RWPE1 (cell line): ENCODE measurements around the gene HSPA1L.
A peak's percentile ranks its signal among the peaks of the same experiment; 100 is the strongest.
"Not testable (repeated sequence)": the region's sequence is repeated elsewhere in the genome, so short reads cannot be mapped to it uniquely, and the experiment has no call there.

Source experiments
- CTCF ChIA-PET: fragments of 350-600 bp; sonication (Branson Sonifier 250); formaldehyde crosslinking; extraction: SDS; loops from one replicate; lab custom pipeline; 2021; lab: Yijun Ruan, JAX
- POLR2A ChIA-PET: fragments of 400-600 bp; formaldehyde crosslinking; extraction: SDS; loops from one replicate; lab custom pipeline; 2020; ENCODE audit warnings: antibody characterized with exemption; ENCODE audit not compliant: low non-redundant PET; lab: Yijun Ruan, JAX
- DNase-seq: peaks from one replicate; pipeline ENCODE4 v3.0.0; 2012; ENCODE audit warnings: low spot score
- H3K27ac ChIP-seq: fragments of 450-650 bp; 2 replicates; pipeline ENCODE4 v1.5.1; 2017
- TF ChIP-seq, protein P1 (sequence below): fragments of 450-650 bp; conservative IDR thresholded peaks from 2 replicates; pipeline ENCODE4 v1.5.1; 2017; ENCODE audit warnings: low read depth, mild to moderate bottlenecking

HSPA1L gene

DNA sequence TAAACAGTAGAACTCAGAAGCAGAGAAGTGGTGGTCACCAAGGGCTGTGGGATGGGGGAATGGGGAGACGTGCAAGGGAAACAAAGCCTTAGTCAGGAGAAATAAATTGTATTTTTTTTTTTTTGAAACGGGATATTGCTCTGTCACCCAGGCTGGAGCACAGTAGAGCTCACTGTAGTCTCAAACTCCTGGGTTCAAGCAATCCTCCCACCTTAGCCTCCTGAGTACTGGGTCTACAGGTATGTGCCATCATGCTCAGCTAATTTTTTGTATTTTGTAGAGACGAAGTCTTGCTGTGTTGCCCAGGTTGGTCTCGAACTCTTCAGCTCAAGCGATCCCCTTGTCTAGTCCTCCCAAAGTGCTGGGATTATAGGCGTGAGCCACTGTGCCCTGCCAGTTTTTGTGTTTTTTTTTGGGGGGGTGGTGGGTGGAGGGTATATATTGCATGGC lies 15.8 kb upstream of the HSPA1L start:
- TF ChIP-seq, protein P1, sequence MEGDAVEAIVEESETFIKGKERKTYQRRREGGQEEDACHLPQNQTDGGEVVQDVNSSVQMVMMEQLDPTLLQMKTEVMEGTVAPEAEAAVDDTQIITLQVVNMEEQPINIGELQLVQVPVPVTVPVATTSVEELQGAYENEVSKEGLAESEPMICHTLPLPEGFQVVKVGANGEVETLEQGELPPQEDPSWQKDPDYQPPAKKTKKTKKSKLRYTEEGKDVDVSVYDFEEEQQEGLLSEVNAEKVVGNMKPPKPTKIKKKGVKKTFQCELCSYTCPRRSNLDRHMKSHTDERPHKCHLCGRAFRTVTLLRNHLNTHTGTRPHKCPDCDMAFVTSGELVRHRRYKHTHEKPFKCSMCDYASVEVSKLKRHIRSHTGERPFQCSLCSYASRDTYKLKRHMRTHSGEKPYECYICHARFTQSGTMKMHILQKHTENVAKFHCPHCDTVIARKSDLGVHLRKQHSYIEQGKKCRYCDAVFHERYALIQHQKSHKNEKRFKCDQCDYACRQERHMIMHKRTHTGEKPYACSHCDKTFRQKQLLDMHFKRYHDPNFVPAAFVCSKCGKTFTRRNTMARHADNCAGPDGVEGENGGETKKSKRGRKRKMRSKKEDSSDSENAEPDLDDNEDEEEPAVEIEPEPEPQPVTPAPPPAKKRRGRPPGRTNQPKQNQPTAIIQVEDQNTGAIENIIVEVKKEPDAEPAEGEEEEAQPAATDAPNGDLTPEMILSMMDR = no peak
- ChIA-PET POLR2A (interaction anchor here (0.6 to 1.2 kb wide), 5 partner anchors 12 to 129 kb away, joined by 3 to 4 read pairs (median 4); no protein-coding TSS in a partner anchor), CTCF (interaction anchor here (0.6 to 2.0 kb wide), 6 partner anchors 13 to 148 kb away, joined by 3 to 11 read pairs (median 4); no protein-coding TSS in a partner anchor)
- peak overlapping the region; percentile 97 for H3K27ac ChIP-seq
- DNase-seq = no peak

DNA sequence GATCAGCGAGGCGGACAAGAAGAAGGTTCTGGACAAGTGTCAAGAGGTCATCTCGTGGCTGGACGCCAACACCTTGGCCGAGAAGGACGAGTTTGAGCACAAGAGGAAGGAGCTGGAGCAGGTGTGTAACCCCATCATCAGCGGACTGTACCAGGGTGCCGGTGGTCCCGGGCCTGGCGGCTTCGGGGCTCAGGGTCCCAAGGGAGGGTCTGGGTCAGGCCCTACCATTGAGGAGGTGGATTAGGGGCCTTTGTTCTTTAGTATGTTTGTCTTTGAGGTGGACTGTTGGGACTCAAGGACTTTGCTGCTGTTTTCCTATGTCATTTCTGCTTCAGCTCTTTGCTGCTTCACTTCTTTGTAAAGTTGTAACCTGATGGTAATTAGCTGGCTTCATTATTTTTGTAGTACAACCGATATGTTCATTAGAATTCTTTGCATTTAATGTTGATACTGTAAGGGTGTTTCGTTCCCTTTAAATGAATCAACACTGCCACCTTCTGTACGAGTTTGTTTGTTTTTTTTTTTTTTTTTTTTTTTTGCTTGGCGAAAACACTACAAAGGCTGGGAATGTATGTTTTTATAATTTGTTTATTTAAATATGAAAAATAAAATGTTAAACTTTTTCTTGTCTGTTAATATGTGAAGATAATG lies 14.7 kb upstream of the HSPA1L start:
- ChIA-PET CTCF (interaction anchor here (0.6 to 2.0 kb wide), 9 partner anchors 10 to 100 kb away, joined by 3 to 7 read pairs (median 5); partner anchors contain the start of genes DDAH2, HSPA1A, HSPA1L and VARS1), POLR2A (interaction anchor here (0.6 to 1.2 kb wide), 2 partner anchors 11 to 33 kb away, joined by 3 to 4 read pairs; partner anchors contain the start of gene NEU1)

DNA sequence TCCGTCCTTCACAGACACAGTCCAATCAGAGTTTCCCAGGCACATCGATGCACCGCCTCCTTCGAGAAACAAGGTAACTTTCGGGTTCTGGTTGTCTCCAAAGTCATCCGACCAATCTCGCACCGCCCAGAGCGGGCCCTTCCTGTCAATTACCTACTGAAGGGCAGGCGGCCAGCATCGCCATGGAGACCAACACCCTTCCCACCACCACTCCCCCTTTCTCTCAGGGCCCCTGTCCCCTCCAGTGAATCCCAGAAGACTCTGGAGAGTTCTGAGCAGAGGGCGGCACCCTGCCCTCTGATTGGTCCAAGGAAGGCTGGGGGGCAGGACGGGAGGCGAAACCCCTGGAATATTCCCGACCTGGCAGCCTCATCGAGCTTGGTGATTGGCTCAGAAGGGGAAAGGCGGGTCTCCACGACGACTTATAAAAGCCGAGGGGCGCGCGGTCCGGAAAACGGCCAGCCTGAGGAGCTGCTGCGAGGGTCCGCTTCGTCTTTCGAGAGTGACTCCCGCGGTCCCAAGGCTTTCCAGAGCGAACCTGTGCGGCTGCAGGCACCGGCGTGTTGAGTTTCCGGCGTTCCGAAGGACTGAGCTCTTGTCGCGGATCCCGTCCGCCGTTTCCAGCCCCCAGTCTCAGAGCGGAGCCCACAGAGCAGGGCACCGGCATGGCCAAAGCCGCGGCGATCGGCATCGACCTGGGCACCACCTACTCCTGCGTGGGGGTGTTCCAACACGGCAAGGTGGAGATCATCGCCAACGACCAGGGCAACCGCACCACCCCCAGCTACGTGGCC lies 12.4 kb upstream of the HSPA1L start, which contains the start of gene HSPA1B:
Gene HSPA1B (plus strand): TSS at position 453 of the 794 bp plus-strand sequence. CDS start 213 bp downstream, at position 666.
- CTCF ChIA-PET = interaction anchor here (0.7 kb wide), 2 partner anchors 92 to 1588 kb away, joined by 3 to 4 read pairs; no protein-coding TSS in a partner anchor
- TF ChIP-seq, protein P1 = no peak
- DNase-seq = peak; percentile 100
- POLR2A ChIA-PET = interaction anchor here (0.6 to 1.6 kb wide), 4 partner anchors 9 to 21 kb away, joined by 3 to 32 read pairs (median 6); partner anchors contain the start of genes HSPA1A, HSPA1L and LSM2
- peak within 1 kb of the TSS; percentile 95 for H3K27ac ChIP-seq

More for the DNA sequence above, 14.7 kb upstream of the HSPA1L start:
- DNase-seq = no peak
- TF ChIP-seq, protein P1 = no peak; the same call in 1 of the 2 replicates
- peak overlapping the region; percentile 97 for H3K27ac ChIP-seq

DNA sequence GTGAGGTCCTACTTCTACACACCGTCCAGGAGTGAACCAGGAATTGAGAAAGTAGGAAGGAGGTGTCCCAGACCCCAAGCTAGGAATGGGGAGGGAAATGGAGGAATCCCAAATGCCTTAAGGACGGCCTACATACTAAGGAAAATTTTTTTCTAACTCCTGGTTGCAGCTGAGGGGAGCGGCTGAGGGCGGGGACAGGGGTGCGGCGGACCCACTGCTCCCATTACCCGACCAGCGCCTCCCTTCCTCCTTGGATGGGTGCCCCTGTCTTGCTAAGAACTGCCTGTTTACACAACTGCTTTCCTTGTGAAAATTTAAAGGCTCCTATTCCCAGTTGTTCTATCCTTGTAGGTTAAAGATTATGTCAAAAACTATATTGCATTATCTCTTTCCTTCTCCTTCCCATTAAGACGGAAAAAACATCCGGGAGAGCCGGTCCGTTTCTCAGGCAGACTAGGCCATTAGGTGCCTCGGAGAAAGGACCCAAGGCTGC lies 11.8 kb upstream of the HSPA1L start:
- ChIA-PET CTCF (interaction anchor here (0.7 kb wide), 1 partner anchor 1587 kb away, joined by 4 read pairs; no protein-coding TSS in a partner anchor), POLR2A (interaction anchor here (0.6 to 1.6 kb wide), 4 partner anchors 8 to 21 kb away, joined by 3 to 32 read pairs (median 6); partner anchors contain the start of genes HSPA1A, HSPA1L and LSM2)
- peak overlapping the region; percentile 95 for H3K27ac ChIP-seq
- peak; percentile 81 for DNase-seq
- TF ChIP-seq, protein P1 = no peak

DNA sequence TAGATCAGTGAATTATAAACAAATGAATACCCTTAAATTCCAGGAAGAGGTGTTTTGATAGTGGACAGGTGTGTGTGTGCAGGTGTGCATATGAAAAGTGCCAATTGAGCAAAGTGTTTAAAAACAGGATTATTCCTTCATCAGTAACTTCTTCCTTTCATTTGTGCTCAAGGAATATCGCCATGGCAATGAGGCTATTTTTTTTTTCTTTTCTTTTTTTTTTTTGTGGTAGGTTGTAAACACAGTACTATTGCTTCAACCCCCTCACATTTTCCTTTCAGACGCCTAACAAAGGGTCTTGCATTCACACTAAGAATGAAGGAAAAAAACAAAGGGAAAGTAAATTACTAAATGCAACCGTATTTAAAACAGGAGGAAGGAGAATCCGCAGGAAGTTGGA lies 10.5 kb upstream of the HSPA1L start:
- CTCF ChIA-PET = no interaction called here

DNA sequence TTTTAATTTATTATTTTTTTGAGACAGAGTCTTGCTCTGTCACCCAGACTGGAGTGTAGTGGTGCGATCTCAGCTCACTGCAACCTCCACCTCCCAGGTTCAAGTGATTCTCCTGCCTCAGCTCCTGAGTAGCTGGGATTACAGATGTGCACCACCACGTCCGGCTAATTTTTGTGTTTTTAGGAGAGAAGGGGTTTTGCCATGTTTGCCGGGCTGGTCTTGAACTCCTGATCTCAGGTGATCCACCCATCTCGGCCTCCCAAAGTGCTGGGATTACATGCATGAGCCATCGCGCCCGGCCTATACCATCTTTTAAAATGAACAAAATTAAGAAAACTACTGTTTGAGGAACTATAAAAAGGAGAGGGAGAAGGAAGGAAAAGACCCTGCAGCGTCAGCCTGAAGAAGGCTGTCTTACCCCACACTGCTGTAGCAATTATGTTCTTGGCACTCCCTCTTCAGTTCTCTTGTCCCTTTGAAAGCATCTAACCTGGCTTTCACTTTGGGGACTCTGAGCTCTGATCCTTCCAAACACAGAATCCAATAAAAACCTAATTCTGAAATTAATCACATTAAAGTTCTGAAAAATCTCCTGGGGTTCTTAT lies 8.6 kb upstream of the HSPA1L start:
- ChIA-PET POLR2A (interaction anchor here (1.1 kb wide), 1 partner anchor 17 kb away, joined by 3 read pairs; the partner anchor contains the start of gene LSM2), CTCF (interaction anchor here (0.6 kb wide), 1 partner anchor 15 kb away, joined by 4 read pairs; no protein-coding TSS in a partner anchor)
- not testable (repeated sequence) for DNase-seq
- H3K27ac ChIP-seq = peak overlapping the region; percentile 99

More for the DNA sequence above, 10.5 kb upstream of the HSPA1L start:
- POLR2A ChIA-PET = no interaction called here
- H3K27ac ChIP-seq = peak overlapping the region; percentile 95
- no peak for DNase-seq
- TF ChIP-seq, protein P1 = no peak
